GM12865 (cell line): Measurements from ENCODE around the gene DNLZ.

ENCODE experiments used
- DNase-seq: peaks from one replicate; pipeline ENCODE4 v3.0.0; 2010; ENCODE audit warnings: low read depth
- H3K4me3 ChIP-seq: 2 replicates; pipeline ENCODE4 v1.5.1; 2011; ENCODE audit warnings: mild to moderate bottlenecking, low read depth, low read length, control low read depth
- TF ChIP-seq, protein P1 (sequence below): IDR thresholded peaks from 2 replicates; pipeline ENCODE4 v1.5.1; 2011; ENCODE audit warnings: low read length, control low read depth, low read depth, inconsistent platforms; ENCODE audit not compliant: insufficient read depth; ENCODE audit errors: missing control alignments

DNLZ gene

GRCh38 chr9:136379891-136380290 is 16.3 kb upstream of the DNLZ start:
- DNase-seq = no peak
- TF ChIP-seq, protein P1, sequence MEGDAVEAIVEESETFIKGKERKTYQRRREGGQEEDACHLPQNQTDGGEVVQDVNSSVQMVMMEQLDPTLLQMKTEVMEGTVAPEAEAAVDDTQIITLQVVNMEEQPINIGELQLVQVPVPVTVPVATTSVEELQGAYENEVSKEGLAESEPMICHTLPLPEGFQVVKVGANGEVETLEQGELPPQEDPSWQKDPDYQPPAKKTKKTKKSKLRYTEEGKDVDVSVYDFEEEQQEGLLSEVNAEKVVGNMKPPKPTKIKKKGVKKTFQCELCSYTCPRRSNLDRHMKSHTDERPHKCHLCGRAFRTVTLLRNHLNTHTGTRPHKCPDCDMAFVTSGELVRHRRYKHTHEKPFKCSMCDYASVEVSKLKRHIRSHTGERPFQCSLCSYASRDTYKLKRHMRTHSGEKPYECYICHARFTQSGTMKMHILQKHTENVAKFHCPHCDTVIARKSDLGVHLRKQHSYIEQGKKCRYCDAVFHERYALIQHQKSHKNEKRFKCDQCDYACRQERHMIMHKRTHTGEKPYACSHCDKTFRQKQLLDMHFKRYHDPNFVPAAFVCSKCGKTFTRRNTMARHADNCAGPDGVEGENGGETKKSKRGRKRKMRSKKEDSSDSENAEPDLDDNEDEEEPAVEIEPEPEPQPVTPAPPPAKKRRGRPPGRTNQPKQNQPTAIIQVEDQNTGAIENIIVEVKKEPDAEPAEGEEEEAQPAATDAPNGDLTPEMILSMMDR = no peak
- H3K4me3 ChIP-seq = no peak overlapping the region

DNA sequence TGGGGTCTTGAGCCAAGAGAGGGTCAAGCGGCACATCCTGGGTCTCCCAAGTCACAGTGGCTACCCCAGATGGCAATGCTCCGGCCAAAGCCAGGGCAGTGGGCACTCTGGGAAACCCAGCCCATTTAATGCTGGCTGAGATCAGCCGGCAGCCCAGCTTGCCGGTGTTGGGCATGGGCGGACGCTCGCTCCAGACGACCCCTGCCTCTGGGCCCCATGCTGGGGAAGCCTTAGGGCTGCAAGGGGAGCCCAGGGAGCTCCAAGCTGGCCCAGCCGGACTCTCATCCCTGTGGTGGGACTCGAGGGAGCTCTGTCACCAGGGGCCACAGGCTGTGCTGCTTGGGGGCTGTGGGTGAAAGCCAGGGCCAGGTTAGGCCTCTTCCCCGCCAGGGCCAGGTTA is 15.9 kb upstream of the DNLZ start:
- TF ChIP-seq, protein P1 = no peak
- DNase-seq = no peak

GRCh38 chr9:136379003-136379287 is 15.4 kb upstream of the DNLZ start:
- TF ChIP-seq, protein P1 = no peak
- DNase-seq = no peak
- H3K4me3 ChIP-seq = no peak overlapping the region

More for the DNA sequence above, 15.9 kb upstream of the DNLZ start:
- H3K4me3 ChIP-seq = no peak overlapping the region

DNA sequence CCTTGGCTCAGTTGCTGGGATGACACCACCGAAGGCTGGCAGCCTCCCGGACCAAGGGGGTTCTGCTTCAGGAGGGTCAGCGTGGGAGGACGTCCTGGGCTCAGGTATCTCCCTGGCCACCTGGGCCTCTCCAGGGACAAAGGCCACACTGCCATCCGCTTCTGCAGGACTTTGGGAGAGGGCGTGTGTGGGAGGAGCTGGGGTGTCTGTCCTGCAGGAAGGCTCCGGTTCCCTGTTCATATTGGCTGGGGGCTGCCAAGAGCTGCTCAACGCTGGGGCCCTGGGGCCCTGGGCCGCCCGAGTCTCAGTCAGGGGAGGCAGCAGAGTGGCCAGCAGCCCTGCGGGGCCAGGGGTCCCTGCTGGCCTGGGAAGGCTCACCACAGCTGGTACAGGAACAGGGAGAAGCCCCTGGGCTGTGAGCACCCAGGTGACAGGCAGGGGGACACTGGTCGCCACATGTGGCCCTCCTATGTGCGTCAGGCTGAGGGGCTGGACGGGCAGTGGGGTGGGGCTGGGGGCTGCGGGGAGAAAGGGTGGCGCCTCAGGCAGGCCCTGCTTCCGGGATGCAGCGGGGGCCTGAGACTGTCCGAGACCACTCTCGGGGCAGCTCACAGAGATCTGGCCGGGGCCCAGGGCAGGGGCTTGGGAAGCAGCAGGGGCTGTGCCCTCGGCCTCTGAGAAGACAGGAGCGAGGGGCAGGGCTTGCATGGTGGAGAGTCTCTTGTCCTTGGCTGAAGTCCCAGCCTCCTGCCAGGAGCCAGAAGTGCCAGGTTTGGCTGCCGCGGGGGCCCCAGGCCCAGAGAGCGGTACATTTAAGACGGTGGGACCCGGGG is 14.8 kb upstream of the DNLZ start:
- TF ChIP-seq, protein P1 = no peak
- no peak overlapping the region for H3K4me3 ChIP-seq
- DNase-seq = no peak

DNA sequence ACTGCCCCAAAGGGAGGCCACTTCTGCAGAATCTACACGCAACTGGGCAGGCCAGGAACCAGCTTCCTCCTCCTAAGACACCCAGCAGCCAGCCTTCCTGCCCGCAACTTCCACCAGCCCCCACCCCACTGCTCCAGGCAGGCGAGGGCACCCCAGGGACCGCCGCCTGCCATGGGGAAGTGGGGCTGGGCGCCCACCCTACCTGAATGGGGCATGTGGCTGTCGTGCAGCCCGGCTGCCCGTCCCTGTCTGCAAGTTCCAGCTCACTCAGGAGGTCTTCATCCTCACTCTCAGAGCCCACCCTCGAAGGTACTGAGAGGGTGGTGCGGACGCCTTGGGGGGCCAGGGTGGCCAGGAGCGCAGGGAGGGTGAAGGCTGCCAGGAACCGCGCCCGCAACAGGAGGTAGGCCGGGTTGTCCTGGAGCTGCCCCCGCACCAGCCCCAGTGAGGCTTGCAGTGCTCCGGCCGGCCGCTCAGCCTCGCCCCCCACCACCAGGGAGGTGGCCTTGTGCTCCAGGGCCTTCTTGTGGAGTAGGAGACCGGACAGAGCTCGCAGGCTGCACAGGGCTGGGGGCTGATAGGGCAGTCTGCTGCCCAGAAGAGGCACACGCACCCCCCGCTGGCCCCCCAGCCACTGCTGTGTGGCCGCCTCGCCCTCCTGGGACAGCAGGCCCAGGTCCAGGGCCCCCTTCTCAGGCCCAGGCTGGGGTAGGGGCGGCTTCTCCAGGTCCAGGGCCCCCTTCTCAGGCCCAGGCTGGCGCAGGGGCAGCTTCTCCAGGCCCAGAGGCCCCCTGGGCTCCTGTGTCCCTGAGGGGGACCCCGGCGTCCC is 14.0 kb upstream of the DNLZ start:
- H3K4me3 ChIP-seq = no peak overlapping the region
- TF ChIP-seq, protein P1 = no peak
- no peak for DNase-seq

DNA sequence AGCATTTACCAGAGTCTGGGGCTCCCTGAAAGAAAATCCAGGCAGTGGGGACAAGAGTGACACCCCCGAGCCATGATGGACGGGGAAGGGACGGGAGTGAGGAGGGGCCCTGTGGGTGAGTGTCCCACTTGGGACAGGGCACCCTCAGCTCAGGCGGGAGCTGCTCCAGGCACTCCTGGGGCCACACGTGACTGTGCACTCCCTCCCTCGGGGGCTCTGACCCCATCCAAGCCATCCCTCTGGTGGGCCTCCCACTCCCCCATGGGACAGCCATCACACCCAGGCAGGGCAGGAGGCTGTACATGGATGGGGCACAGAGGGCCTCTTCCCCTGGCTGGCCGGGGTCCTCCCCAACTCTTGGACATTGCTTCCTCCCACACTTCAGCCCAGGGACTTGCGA is 12.9 kb upstream of the DNLZ start:
- DNase-seq = no peak
- H3K4me3 ChIP-seq = no peak overlapping the region
- TF ChIP-seq, protein P1 = no peak
